Measurements from ENCODE around the gene RNF103.

Gene RNF103

DNA sequence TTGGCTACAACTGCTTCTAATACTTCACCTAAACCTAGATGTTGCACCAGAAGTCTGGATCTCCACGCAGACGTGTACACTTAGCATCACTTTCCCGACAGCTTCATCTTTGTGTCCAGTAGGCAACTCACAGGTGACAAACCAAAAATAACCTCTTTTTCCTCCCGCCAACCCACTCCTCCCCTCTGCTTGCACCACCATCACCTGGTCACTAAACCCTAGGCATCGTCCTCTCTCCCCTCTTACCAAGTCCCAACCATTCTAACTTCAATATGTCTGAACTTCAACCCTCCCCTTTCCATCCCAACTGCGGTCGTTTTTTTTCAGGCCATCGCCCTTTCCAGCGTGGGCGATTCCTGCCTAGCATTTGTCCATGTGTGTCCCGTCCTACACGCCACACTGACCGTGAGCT lies 60.0 kb downstream of the RNF103 start:
- no peak for DNase-seq

DNA sequence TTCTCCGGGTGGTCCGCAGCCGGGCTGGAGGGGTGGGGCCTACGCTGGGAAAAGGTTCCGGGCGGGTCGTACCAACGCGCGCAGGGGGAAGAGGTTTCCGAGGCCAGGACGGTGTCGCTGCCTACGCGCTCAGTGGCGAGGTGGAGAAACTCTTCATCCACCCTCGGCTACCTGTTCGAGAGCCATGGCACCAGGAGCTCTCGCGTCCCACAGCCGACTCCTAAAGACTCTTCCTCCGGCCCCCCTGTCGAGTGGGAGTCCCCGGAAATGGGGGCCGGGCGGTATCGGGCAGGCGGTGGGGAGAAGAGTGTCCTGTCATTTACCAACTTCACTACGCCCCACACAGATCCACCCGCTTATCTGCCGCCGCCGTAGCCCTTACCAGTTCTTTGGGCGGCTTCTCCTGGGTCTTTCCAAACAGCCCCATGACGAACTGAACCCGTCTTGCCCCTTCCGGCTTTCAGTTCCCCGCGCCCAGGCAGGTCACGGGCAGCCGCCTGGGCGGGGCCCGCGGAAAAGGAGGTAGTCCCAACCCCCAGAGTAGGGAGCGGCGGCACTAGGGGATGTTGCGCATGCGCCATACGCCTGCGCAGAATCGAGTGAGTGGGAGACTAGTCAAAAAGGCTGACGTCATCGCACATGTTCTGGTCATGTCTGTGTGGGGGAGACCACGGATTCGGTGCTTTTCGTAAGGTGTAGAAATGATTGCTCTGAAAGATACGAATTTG lies 60.6 kb downstream of the RNF103 start, which contains the start of gene CHMP3:
Gene CHMP3, minus strand, starts transcription at position 522 of the 728 bp plus-strand sequence. Its CDS starts 95 bp downstream, at position 427.
- DNase-seq, result peak; percentile 77

DNA sequence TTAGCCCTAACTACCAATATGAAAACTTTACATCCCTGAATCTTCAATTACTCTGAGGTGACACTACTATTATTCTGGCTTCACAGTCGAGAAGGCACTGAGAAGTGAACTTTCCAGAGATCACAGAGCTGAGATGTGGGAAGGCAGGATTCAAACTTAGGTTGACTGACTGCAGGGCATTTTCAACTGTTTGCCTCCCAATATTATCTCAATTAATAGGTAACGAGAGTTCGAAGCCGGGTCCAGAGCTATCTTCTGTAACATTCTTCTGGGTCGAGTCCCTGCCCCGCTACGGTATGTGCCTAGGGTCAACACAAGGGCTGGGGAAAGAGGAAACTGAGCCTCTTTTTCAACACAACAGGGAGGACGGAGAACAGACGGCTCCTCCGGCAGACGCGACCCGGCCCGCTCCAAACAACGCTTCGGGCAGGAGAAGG lies 61.2 kb downstream of the RNF103 start:
- no peak for DNase-seq

DNA sequence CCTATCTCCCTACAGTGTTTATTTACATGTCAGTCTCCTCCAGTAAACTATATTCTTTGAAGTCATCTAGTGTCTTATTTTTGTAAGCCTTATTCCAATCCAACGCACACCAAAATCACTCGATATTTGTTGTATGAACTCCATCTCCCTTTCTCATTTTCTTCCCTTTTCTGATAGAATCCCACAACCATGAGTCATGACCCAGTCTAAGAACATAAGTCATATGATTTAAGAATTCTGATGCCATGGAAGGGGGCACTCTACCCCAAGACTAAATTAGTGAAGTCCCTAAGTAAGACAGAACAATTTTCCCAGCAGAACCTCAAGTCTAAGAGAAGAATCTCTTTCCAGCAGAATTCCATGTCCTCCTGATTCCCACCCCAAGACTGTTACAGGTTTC lies 65.8 kb downstream of the RNF103 start:
- no peak for DNase-seq

DNA sequence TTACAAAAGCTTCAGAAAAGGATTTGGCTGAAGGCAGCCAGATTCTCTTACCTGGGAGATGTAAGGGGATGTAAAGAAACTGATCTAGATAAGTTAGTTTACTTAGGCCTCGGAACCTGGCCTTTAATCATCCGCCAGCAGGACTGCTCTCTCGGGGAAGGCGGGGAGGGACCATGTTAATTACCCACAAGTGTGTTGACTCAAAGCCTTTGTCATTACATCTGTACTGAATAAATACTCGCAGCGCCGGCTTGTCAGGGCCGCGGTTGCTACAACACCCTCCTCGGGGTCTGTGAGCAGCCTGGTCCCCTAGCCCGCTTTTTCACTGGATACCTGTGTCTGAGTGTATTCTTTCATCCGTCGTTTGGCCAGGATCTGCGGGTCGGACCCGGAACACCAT lies 67.2 kb downstream of the RNF103 start:
- no peak for DNase-seq
